GM12892 (cell line): ENCODE measurements around the gene TTLL11.

ENCODE experiments used
- DNase-seq: peaks from one replicate; pipeline ENCODE4 v3.0.0; 2011; ENCODE audit not compliant: insufficient read length
- FAIRE-seq: peaks from 2 replicates; lab custom pipeline; 2011; peaks lifted over from hg19 to GRCh38; lab: Jason Lieb, UNC
- POLR2A ChIP-seq: IDR thresholded peaks from 2 replicates; pipeline ENCODE4 v1.6.1; 2011; ENCODE audit warnings: low read depth, low read length, control low read depth
- POLR2AphosphoS5 ChIP-seq: IDR thresholded peaks from 2 replicates; pipeline ENCODE4 v1.6.1; 2011; ENCODE audit warnings: low read depth, low read length, control low read depth
- TAF1 ChIP-seq: IDR thresholded peaks from 2 replicates; pipeline ENCODE4 v1.6.1; 2011; ENCODE audit warnings: low read depth, mild to moderate bottlenecking, control low read depth, low read length, borderline replicate concordance

The TTLL11 gene

DNA sequence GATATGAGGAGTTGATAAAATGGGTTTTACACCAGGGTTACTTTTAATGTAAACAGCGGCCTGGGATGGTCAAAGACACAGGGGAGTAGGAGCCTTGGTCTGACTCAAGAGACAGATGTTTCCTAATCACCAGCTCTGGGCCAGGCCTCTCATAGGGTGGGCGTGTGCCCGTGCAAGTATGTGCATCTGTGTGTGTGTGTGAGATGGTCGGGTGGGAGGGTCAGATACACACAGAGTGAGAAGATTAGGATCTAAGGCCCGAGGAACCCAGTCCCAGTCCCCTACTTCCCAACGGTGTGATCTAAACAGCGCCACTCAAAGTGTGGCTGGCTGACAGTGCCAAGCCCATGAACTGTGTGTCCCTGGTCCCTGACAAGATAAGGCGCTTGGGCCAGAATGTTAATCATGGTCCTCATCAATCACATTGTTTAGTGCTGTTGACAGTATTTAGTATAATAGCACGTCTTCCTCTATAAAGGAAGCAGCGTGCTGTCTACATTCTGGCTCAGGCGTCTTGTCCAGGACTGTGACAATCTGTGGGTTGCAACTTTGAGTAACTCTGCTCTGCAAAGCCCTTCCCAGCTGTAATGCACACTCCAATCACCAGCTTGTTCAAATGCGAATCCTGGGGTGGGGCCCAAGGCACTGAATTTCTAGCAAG, 267.9 kb downstream of the TTLL11 start:
- no peak for DNase-seq
- no peak for FAIRE-seq
- TF ChIP-seq POLR2A (no peak), TAF1 (no peak), POLR2AphosphoS5 (no peak)

- no peak for FAIRE-seq
- no peak for DNase-seq
- TF ChIP-seq POLR2A (no peak), POLR2AphosphoS5 (no peak), TAF1 (no peak)
Observed at GRCh38 chr9:121824651-121825030, 268.5 kb downstream of the TTLL11 start.

DNA sequence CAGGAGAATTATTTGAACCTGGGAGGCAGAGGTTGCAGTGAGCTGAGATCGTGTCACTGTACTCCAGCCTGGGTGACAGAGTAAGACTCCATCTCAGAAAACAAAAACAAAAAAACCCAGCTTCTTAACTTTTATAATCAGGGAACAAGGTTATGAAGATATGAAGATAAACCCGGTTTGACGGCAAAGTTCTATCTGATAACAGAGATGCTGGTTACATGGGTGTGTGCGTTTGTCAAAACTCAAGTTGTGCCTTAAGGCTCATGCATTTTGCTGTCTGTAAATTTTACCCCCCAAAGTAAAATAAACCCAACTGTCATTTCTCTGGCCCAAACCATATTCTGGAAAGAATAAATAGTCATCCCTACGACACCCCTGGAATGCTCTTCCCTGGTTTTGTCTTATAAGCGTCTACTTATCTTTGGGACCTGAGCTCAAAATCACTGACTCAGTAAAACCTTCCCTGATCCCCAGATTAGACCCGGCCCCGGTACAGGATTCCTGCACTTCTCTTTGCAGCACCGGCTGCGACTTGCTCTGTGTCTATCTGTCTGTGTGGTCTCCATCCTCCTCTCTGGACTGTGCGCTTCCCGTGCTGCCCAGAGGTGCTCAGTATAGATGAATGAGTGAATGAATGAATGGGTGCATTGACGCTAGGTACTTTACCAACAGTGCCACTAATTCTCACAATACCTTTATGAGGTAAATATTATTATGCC, 269.5 kb downstream of the TTLL11 start:
- TF ChIP-seq POLR2AphosphoS5 (no peak), TAF1 (no peak), POLR2A (no peak)
- FAIRE-seq, result no peak
- DNase-seq, result no peak

DNA sequence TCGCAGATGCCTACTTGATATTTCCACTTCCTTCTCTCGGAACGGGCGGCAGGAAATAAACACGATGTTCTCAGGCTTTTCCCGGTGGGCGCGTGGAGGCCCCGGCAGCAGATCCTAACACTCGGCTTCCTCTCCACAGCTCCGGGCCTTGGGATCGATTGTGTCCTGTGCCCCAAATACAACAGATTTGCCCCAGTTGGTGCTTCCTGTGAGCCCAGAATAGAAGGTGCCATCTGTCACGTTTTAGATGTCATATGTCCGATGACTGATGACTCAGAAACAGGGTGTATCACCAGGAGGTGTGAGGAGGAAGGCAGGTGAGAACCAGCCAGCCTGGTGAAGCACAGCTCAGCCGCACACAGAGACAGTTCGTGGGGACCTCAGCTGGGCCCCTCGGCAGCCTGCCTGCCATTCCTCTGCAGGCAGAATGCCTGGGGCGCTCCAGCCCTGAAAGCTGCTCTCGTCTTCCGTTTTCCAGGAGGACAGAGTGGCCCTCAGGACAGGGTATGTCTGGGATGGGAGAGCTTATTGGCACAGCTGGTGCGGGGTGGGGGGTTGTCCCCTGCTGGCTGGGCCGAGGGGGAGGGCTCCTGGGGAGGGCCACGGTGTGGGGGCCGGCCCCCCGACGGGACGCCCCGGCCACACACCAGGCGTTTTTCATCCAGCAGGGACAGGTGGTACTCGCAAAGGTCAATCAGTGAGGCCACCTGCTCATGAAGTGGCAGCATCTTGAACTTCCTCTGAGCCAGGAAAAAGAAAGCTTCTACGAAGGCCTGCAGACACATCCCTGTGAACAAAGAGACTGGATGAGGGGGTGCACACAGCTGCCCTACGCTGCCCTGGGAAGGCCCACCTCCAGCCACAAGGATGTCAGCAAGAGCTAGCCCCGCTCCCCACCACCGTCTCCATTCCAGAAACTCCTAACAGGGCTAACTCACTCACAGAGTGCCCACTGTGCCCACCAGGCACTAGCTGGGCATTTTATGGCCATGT, 270.7 kb downstream of the TTLL11 start:
- no peak for DNase-seq
- FAIRE-seq, result no peak
- TF ChIP-seq POLR2AphosphoS5, result no peak
- TF ChIP-seq TAF1, result no peak
- TF ChIP-seq POLR2A, result no peak

GRCh38 chr9:121821326-121821725, 271.8 kb downstream of the TTLL11 start:
- no peak for FAIRE-seq

DNA sequence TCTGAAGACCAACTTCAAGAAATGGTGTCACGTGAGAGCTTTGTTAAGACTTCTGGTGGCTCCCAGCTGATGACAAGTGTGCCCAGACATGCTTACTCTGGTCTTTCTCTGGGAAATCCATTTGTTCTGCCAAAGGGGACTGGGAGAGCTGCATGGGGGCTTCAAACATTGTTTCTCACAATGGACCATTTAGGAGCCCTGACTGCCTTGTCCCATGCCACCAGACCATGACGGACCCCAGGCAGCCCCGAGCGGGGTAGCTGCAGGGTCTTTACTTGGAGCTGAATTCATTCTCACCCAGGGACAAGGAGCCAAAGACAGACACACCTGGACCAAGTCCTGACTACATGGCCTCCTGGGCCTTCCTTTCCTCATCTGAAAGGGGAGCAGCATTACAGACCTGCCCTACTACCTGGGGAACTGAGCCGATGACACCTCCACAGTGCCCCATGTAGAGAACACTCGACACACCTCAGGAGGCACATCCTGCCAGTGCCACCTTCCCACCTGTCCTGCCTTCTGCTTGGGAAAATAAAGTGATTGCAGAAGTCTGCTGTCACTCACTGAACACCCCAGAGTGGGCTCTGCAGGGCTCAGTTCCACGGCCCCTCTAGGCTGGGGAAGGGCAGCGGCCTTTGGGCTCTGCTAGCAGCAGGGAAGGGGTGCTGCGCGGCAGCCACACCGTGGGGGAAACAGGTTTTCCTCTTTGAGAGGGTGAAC, 272.7 kb downstream of the TTLL11 start:
- no peak for TF ChIP-seq TAF1
- TF ChIP-seq POLR2A, result no peak
- no peak for TF ChIP-seq POLR2AphosphoS5
- no peak for FAIRE-seq
- DNase-seq, result no peak

More at GRCh38 chr9:121821326-121821725, 271.8 kb downstream of the TTLL11 start:
- TF ChIP-seq TAF1 (no peak), POLR2A (no peak)
- no peak for DNase-seq

- TF ChIP-seq POLR2AphosphoS5 (no peak), POLR2A (no peak), TAF1 (no peak)
- DNase-seq, result no peak
- no peak for FAIRE-seq
Observed at GRCh38 chr9:121819428-121820231, 273.5 kb downstream of the TTLL11 start.

DNA sequence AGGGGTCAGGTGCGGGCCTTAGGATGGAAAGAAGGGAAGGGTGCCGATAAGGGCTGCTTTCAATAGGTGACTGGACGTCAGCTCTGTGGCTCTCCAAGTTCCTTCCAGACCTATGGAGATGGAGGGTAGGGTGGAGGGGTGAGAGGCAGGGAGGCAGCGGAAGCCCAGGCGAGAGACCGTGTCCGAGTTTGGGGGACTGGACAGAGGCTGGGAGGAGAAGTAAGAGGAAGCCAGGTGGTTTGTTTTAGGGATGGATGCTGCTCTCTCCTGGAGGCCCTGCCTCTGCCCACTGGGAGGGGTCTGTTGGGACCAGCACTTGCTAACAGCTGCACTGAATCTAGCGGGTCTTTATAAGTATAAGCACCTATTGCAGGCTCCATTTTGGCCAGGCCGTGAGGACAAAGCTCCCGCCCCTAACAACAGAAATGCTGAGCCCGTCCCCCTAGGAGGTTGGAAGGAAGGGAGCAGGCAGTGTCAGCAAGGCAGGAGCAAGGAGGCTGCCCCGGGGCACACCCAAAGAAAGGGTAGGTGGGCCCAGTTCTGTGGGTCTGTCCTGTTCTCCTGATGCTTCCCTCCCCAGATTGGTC, 274.2 kb downstream of the TTLL11 start:
- TF ChIP-seq TAF1 (no peak), POLR2A (no peak), POLR2AphosphoS5 (no peak)
- no peak for FAIRE-seq
- DNase-seq, result no peak

DNA sequence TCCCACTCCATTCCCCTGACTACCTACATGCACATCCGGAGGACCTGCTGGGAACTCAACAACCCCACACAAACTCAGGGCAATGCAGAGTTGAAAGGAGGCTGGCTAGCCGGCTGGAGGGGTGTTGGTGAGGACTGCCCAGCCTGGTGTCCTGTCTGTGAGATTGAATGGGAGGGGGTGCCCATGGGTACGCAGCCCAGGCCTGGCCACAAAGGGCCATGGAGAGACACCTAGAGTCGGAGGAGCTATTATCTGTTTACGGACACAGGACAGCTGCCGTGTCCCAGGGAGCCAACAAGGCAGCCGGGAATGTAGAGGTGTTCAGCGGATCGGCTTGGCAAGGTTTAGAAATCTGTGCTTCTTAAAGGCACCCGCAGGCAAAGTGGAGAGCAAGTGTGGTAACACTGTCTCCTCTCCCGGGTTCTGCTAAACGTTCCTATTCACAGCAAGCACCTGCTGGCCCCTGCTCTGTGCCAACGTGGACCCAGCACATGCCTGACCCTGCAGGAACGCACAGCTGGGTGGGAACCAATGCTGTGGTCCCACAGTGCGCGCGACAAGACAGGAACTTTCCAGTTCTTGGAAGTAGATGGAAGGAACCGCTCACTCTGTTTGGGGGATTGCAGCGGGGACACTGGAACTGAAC, 275.0 kb downstream of the TTLL11 start:
- no peak for FAIRE-seq
- TF ChIP-seq POLR2AphosphoS5, result no peak
- no peak for TF ChIP-seq TAF1
- TF ChIP-seq POLR2A, result no peak
- no peak for DNase-seq

GRCh38 chr9:121817476-121817875, 275.6 kb downstream of the TTLL11 start:
- TF ChIP-seq POLR2AphosphoS5 (no peak), POLR2A (no peak), TAF1 (no peak)
- FAIRE-seq, result no peak
- DNase-seq, result no peak
